ENCODE measurements around the gene SLC1A4. TPM values are rescaled to one million over a fixed set of nuclear protein-coding genes. Genes with fewer than 3 reads are reported as not detected.
"Not testable (repeated sequence)": the region's sequence is repeated elsewhere in the genome, so short reads cannot be mapped to it uniquely, and the experiment has no call there.

Gene SLC1A4
- total and polyA plus RNA-seq, 4 donors: 6.3 to 27.4 (median 8.1) TPM

DNA sequence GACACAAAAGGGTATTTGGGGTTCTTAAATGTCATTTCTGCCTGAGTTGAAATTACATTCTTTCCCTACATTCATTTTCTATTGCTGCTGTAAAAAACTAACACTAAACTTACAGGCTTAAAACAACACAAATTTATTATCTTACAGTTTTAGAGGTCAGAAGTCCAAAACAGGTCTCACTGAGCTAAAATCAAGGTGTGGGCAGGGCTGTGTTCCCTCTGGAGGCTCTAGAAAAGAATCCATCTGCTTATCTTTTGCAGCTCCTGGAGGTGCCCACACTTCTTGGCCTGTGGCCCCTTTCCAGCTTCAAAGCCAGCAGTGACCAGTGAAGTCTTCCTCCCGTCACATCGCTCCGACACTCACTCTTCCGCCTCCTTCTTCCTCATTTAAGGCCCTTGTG lies 23.2 kb upstream of the SLC1A4 start:
- Histone ChIP-seq H3K4me1 (ENCODE audit: control insufficient read depth in 5 of 5, insufficient read depth in 5 of 5, low read length in 5 of 5) (peaks cover 0 to 3% (median 0%) of the 10 kb centered on the region in 5 donors), H3K4me3 (no peak overlapping the region), H3K27me3 (ENCODE audit: control insufficient read depth in 3 of 3, insufficient read depth in 3 of 3, low read length in 2 of 3) (no peaks in the 10 kb centered on the region), H3K27ac (ENCODE audit: low read depth in 1 of 2, low read length in 1 of 2) (no peak overlapping the region), H3K36me3 (ENCODE audit: control insufficient read depth in 4 of 4, insufficient read depth in 4 of 4, low read length in 4 of 4) (no peaks in the 10 kb centered on the region), H3K9me3 (ENCODE audit: control insufficient read depth in 4 of 4, insufficient read depth in 3 of 4, low read length in 3 of 4) (peaks cover 0 to 4% (median 0%) of the 10 kb centered on the region in 4 donors), H3K9ac (ENCODE audit: insufficient read depth in 1 of 2, low read length in 2 of 2) (no peak overlapping the region)
- no peak for DNase-seq
- TF ChIP-seq, protein P1, sequence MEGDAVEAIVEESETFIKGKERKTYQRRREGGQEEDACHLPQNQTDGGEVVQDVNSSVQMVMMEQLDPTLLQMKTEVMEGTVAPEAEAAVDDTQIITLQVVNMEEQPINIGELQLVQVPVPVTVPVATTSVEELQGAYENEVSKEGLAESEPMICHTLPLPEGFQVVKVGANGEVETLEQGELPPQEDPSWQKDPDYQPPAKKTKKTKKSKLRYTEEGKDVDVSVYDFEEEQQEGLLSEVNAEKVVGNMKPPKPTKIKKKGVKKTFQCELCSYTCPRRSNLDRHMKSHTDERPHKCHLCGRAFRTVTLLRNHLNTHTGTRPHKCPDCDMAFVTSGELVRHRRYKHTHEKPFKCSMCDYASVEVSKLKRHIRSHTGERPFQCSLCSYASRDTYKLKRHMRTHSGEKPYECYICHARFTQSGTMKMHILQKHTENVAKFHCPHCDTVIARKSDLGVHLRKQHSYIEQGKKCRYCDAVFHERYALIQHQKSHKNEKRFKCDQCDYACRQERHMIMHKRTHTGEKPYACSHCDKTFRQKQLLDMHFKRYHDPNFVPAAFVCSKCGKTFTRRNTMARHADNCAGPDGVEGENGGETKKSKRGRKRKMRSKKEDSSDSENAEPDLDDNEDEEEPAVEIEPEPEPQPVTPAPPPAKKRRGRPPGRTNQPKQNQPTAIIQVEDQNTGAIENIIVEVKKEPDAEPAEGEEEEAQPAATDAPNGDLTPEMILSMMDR (IDR thresholded peaks at IDR 0.05; ENCODE audit: control extremely low read depth, extremely low read depth): no peak
- WGBS, 2 donors: 90 to 96% methylated on average over 4 of the region's 4 CpGs
- no peak for ATAC-seq (ENCODE audit: insufficient read depth, low FRiP score)

DNA sequence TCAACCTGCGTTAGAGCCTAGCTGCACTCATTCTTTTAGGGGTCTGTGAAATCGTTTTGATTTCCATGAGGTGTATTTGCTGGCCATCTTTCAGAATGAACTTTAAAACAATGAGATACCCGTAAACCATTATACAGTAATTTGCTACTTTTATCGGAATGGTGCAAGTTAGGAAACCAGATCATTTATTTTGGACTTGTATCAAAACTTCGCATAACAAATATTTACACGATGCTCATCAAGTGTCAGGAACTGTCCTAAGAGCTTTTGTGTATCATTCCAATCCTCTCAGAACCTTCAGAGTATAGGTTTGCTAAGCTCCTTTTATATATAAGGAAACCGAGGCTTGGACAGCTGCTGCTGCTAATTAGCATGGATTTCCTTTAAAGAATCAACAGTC lies 22.4 kb upstream of the SLC1A4 start:
- H3K27ac ChIP-seq (ENCODE audit: low read depth in 1 of 2, low read length in 1 of 2): no peak overlapping the region
- no peaks in the 10 kb centered on the region for H3K36me3 ChIP-seq (ENCODE audit: control insufficient read depth in 4 of 4, insufficient read depth in 4 of 4, low read length in 4 of 4)

DNA sequence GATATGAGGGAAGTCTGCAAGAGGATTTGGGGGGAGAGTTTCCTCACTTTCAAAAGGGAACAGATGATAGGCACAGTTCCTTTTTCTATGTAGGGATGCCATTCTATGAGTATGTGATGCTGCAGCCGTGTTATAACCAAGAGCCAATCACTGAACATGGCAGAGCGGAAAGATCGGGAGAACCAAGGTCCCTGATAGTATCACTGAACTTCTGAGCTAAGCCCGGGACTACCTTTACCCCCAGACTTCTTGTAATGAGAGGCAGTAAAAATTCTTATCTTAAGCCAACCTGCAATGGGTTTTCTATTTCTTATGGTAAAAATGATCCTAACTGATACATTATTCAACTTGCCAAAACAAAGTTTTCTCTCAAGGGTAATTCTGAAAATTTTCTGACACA lies 21.6 kb upstream of the SLC1A4 start:
- WGBS, 2 donors: 91 to 94% methylated on average over 4 of the region's 4 CpGs
- ATAC-seq (ENCODE audit: insufficient read depth, low FRiP score): no peak
- peaks cover 0 to 2% (median 0%) of the 10 kb centered on the region in 4 donors for H3K9me3 ChIP-seq (ENCODE audit: control insufficient read depth in 4 of 4, insufficient read depth in 3 of 4, low read length in 3 of 4)

More for the DNA sequence above, 22.4 kb upstream of the SLC1A4 start:
- Histone ChIP-seq H3K9me3 (ENCODE audit: control insufficient read depth in 4 of 4, insufficient read depth in 3 of 4, low read length in 3 of 4) (peaks cover 0 to 4% (median 0%) of the 10 kb centered on the region in 4 donors), H3K4me1 (ENCODE audit: control insufficient read depth in 5 of 5, insufficient read depth in 5 of 5, low read length in 5 of 5) (peaks cover 0 to 3% (median 0%) of the 10 kb centered on the region in 5 donors), H3K4me3 (no peak overlapping the region), H3K9ac (ENCODE audit: insufficient read depth in 1 of 2, low read length in 2 of 2) (no peak overlapping the region), H3K27me3 (ENCODE audit: control insufficient read depth in 3 of 3, insufficient read depth in 3 of 3, low read length in 2 of 3) (no peaks in the 10 kb centered on the region)
- DNase-seq: no peak
- TF ChIP-seq, protein P1 (IDR thresholded peaks at IDR 0.05; ENCODE audit: control extremely low read depth, extremely low read depth): no peak
- ATAC-seq (ENCODE audit: insufficient read depth, low FRiP score): no peak
- WGBS, 2 donors: 70 to 73% methylated on average over 7 of the region's 7 CpGs

DNA sequence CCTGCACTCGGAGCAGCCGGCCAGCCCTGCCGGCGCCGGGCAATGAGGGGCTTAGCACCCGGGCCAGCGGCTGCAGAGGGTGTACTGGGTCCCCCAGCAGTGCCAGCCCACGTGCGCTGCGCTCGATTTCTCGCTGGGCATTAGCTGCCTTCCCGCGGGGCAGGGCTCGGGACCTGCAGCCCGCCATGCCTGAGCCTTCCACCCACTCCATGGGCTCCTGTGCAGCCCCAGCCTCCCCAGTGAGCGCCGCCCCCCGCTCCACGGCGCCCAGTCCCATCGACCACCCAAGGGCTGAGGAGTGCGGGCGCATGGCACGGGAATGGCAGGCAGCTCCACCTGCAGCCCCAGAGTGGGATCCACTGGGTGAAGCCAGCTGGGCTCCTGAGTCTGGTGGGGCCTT lies 20.1 kb upstream of the SLC1A4 start:
- H3K9me3 ChIP-seq (ENCODE audit: control insufficient read depth in 4 of 4, insufficient read depth in 3 of 4, low read length in 3 of 4); ATAC-seq (ENCODE audit: insufficient read depth, low FRiP score); H3K9ac ChIP-seq (ENCODE audit: insufficient read depth in 1 of 2, low read length in 2 of 2); H3K4me1 ChIP-seq (ENCODE audit: control insufficient read depth in 5 of 5, insufficient read depth in 5 of 5, low read length in 5 of 5); DNase-seq; H3K27me3 ChIP-seq (ENCODE audit: control insufficient read depth in 3 of 3, insufficient read depth in 3 of 3, low read length in 2 of 3); H3K4me3 ChIP-seq; H3K36me3 ChIP-seq (ENCODE audit: control insufficient read depth in 4 of 4, insufficient read depth in 4 of 4, low read length in 4 of 4); H3K27ac ChIP-seq (ENCODE audit: low read depth in 1 of 2, low read length in 1 of 2): not testable (repeated sequence)
- 97 to 98% methylated on average over 21 to 25 of the region's 25 CpGs for WGBS, 2 donors

More for the DNA sequence above, 21.6 kb upstream of the SLC1A4 start:
- DNase-seq: no peak
- peaks cover 0 to 3% (median 0%) of the 10 kb centered on the region in 5 donors for H3K4me1 ChIP-seq (ENCODE audit: control insufficient read depth in 5 of 5, insufficient read depth in 5 of 5, low read length in 5 of 5)
- TF ChIP-seq, protein P1 (IDR thresholded peaks at IDR 0.05; ENCODE audit: control extremely low read depth, extremely low read depth): no peak
- no peak overlapping the region for H3K4me3 ChIP-seq
- H3K27ac ChIP-seq (ENCODE audit: low read depth in 1 of 2, low read length in 1 of 2): no peak overlapping the region
- H3K36me3 ChIP-seq (ENCODE audit: control insufficient read depth in 4 of 4, insufficient read depth in 4 of 4, low read length in 4 of 4): no peaks in the 10 kb centered on the region
- no peaks in the 10 kb centered on the region for H3K27me3 ChIP-seq (ENCODE audit: control insufficient read depth in 3 of 3, insufficient read depth in 3 of 3, low read length in 2 of 3)
- H3K9ac ChIP-seq (ENCODE audit: insufficient read depth in 1 of 2, low read length in 2 of 2): no peak overlapping the region

All from lung (tissue), 12 donors.